Measurements from ENCODE around the gene TFF2.
A peak's percentile ranks its signal among the peaks of the same experiment; 100 is the strongest.

Gene TFF2

DNA sequence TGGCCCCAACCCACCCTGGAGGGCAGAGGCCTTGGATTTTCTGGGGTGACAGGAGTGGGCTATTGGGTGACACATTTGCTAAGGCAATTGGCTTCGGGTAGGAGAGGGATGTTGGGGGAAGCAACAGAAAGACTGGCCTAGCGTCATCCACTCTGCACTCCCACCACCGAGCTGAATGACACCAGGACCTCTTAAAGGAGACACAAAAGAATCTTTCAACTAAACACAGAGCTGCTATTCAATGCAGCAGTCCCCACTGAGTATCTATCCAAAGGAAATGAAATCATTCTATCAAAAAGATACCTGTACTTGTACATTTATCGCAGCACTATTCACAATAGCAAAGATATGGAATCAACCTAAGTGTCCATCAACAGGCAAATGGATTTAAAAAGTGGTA lies 6.2 kb downstream of the TFF2 start:
- no peak for DNase-seq

DNA sequence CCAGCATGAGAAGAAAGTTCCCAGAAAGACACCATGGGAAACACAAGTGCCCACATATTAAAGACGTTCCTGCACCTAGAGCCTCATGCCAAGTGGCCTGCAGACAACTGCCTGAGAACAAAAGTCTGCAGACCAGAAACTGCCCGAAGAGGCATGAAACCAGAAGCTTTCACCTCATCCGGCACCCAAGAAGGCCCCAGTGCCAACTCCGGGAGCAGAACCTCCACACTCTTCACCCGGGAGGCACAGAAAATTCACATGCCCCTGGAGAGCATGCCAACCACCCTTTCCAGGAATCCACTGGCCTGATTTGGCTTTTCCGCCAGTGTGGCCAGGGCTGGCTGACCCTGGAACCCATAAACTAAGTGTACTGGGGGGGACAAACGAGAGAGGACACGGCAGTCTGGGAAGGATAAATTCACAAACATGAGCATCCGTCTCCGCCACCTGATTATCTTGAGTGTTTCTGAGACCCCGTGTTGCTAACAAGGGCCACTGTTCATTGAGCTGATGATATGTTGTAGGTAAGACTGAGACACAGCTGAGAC lies 6.8 kb downstream of the TFF2 start:
- DNase-seq, result no peak

- DNase-seq, result no peak
Observed at GRCh38 chr21:42343556-42343955, 7.2 kb downstream of the TFF2 start.

DNA sequence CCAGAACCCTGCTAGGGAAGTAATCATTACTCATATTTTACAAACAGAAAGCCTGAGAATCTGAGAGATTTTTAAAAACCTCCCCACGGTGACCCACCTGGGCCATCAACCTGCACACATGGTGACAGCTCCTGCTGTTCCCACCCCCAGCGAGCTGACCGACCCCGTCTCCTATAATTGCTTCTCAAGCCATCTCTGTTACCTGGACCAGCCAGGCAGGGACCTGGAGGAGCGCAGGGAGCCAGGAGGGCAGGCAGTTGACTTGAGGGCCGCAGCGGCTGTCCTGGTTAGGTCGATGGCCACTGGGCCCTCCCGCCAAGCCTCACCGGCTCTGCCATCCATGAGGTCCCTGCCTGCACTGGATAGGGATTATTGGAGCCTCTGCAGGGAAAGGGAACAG lies 7.7 kb downstream of the TFF2 start:
- no peak for DNase-seq

GRCh38 chr21:42341776-42342542 lies 8.8 kb downstream of the TFF2 start:
- DNase-seq, result no peak

DNA sequence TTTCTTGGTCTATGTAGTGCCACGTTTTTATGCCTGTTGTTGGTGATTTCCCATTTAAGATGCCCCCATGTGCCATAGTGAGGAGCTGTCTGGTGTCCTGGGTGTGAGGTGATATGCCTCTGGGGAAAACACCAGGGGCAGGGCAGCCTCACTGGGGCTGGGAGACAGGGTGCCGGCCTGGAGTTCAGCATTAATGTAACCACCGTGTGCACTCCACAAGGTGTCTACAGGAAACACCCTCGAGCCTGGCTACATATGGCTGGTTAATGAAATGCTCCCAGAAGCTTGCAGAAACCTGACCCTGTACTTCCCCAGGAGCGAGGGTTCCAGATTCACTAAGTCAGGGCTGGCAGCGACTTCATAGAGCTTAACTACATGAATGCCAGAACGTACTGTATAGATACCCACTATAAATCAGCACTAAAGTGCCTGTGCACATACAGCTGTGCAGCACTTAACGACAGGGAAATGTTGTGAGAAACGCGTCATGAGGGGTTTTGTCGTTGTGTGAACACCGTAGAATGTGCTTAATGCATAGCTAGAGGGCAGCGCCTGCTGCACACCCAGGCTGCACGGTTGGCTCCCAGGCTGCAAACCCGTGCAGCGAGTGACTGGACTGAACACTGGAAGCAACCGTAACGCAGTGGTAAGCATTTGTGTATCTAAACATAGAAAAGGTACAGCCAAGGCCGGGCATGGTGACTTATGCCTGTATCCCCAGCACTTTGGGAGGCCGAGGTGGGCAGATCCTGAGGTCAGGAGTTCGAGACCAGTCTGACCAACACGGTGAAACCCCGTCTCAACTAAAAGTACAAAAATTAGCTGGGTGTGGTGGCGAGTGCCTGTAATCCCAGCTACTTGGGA lies 10.4 kb downstream of the TFF2 start:
- no peak for DNase-seq

DNA sequence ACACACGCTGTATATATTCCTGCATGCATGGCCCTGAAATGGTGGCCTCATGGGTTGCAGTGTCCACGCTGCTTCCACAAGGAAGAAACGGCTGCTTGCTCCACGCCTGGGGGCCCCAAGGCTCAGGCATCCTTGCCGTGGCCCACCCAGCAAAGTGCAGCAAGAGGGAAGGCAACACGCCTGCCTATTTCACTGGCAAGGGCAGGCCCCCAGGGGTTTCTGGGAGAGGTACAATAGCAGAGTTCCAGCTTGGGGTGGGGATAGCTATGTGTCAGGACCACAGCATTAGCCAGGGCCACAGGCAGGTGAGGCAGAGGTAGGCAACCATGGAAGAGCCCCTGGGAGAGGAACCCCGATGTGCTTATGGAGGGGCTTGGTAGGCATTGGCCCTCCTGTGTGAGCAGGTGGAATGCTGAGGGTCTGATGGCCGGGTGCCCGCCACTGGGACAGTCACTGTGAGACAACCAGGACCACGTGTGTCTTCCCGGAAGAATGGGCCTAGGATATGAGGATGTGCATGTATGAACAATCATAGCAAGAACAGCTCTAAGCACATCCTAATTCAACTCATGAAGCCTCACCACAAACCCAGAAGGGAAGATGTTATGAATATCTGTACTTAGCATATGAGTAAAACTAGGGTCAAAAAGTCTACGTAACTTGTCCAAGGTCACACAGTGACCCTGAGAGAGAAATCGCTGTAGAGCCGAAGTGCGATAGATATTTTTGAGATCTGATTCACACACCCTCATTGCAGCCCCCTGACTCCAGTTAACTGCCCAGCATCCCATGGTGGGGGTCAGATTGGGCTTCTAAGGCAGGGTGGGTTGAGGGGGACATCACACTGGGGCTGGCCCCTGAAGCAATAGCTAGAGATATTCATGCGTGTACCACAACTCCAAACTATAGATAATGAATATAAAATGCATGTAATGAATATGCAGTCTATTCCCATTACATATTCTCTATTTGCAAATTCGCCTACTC lies 11.8 kb downstream of the TFF2 start:
- no peak for DNase-seq

DNA sequence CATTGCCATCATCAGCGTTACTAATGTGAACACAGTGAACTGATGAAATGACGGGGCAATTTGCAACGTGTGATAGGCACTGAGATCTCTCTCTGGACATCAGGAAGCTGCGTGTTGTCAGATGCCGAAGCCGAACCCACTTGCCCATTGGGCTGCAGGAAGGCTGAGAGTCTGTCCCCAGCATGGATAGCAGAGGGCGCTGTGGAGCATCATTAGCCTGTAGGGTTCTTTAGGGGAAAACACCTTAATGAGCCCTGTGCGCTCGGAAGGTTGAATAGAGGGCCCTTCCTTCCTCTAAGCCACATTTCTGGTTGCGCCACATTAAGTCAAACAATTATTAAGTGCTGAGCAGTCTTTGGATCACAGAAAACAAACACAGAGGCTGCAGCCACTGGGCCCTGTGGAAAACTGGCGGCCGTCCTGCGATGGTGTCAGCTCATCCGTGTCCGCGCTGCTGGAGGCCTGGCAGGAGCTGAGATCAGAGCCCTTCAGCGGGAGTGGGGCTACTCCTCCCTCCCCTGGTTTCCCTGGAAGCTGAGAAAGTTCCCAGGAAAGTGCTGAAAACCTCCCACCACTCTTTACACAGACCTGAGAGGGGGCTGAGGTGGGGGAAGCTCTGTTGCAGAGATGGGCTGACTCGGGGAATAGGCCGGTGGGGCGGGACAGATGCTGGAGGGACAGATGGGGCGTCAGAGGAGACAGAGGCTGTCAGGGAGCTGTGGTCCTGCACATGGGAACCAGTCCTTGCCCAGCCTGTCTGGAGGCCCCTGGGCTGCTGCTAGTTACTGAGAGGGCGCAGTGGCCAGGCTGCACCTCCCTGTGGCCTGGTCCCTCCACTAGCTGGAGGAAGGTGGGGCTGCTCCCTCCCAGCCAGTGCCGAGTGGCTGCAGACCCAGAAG lies 12.7 kb downstream of the TFF2 start:
- peak; percentile 36 for DNase-seq

DNA sequence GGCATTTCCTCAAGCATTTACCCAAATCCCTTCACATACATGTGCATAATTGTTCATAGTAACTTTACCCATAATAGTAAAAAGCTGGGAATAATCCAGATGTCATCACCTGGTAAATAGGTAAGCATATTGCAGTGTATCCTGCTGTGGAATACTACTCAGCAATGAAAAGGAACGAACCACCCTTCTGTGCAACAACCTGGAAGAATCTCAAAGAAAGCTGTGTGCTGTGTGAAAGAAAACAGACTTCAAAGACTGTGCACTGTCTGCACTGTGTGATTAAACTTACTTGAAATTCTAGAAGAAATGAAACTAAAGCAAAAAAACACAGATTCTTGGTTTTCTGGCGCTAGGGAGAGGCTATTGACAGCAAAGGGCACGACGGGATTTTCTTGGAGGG lies 13.5 kb downstream of the TFF2 start:
- no peak for DNase-seq

DNA sequence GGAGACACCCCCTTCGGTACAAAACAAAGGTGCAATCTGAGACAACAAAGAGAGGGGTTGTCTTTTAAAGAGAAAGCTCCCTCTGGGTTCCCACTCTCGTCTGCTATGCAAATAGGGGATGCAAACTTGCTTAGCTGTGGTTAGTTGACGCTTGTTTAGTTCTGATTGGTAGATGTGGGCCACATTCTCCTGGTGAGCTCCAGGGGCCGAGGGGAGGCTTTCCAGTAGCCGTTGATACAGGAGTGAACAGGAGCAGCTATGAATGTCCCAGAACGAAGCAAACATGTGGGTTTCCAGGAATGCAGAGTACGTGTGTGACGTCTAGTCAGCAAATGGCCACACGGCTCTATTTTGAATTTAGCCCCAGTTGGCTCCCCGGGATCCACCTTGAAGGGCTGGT lies 14.7 kb downstream of the TFF2 start:
- no peak for DNase-seq

GRCh38 chr21:42332557-42333317 lies 18.1 kb downstream of the TFF2 start:
- no peak for DNase-seq

GRCh38 chr21:42331660-42332059 lies 19.1 kb downstream of the TFF2 start:
- DNase-seq, result no peak

- no peak for DNase-seq
Observed at GRCh38 chr21:42330380-42331371, 20.1 kb downstream of the TFF2 start.

DNA sequence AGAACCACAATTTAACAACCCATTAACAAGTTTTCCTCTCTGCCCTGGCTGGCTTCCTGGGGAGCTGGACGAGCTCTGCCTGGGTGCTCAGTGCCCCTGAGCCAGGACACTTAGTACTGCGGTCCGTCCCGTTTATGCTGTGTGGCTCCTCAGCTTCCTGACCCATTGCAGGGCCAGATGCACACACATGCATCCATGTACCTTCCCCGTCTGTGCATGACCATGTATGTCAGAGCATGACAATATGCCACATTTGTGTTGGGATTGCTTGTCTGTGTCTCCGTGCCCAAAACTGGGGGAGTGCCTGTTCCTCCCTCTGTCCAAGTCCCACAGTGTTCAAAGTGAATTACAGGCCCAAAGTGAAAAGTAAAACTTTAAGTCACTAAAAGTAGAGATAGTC lies 25.9 kb downstream of the TFF2 start:
- DNase-seq, result no peak

GRCh38 chr21:42321845-42322244 lies 28.9 kb downstream of the TFF2 start:
- no peak for DNase-seq

DNA sequence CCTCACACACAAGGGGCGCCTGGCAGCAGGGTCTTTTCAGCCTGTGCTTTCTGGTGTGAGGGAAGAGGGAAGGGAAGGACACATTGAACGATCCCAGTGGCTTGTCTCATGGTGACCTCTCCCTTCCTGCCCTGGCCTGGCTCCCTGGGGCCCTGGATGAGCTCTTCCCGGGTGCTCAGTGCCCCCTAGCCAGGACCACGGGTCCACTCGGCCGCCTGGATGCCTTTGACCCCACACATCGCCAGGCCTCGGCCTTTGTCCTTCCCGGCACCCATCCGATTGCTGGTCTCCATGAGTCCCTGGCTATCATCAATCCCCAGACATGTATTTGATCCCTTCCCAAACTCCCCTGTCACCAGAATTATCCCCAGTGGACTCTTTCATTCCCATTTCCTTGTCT lies 29.6 kb downstream of the TFF2 start:
- no peak for DNase-seq

GRCh38 chr21:42320791-42321190 lies 30.0 kb downstream of the TFF2 start:
- no peak for DNase-seq

DNA sequence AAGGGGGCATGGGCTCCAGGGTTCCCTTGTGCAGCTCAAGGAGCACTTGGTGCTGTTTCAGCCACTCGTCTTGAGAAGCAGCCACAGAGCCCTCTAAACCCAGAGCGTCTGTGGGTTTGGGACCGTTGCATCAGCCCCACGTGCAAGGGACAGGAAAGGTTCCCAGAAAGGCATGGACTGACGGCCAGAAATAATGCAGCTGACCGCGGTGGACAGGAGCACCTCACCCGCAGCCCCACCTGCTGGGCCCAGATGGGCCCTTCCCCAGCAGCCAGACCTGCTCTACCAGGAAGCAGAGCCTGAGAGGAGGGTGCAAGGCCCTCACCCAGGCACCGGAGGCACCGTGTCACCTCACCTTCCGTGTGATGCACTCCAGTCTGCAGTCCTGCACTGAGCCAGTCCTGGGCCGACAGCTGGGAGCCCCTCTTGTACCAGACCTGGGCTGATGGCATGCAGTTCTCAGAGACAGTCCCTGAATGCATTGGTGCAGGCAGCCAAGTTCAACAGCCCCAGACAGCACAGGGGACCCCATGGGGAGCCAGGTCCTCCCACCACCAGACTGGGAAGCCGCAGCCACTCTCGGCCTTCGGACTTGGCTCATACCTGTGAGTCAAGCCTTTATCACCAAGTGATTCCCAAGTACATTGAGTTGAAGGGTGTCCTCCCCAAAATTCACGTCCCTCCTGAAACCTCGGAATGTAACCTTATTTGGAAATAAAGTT lies 30.8 kb downstream of the TFF2 start:
- DNase-seq, result no peak

GRCh38 chr21:42319376-42319775 lies 31.4 kb downstream of the TFF2 start:
- no peak for DNase-seq

All from EL (cell line).